Hepatocyte (in vitro differentiated cells): ENCODE results near the gene IFI30. TPM values are rescaled to one million over a fixed set of nuclear protein-coding genes. Genes with fewer than 3 reads are reported as not detected.
A peak's percentile ranks its signal among the peaks of the same experiment; 100 is the strongest.

Experiments used
- DNase-seq: peaks from one replicate; pipeline ENCODE4 v3.0.0-alpha.2; 2016; ENCODE audit warnings: low spot score
- H2AFZ ChIP-seq: fragments of 200-600 bp; sonication (generic); 2 replicates; pipeline ENCODE4 v1.6.0; 2016; ENCODE audit warnings: antibody characterized with exemption, mild to moderate bottlenecking
- H3K27ac ChIP-seq: fragments of 200-600 bp; sonication (generic); 2 replicates; pipeline ENCODE4 v1.5.1; 2016; ENCODE audit warnings: mild to moderate bottlenecking
- H3K27me3 ChIP-seq: fragments of 200-600 bp; sonication (generic); 2 replicates; pipeline ENCODE4 v1.6.1; 2016
- H3K36me3 ChIP-seq: fragments of 200-600 bp; sonication (generic); replicated peaks from 2 replicates; pipeline ENCODE4 v1.5.1; 2016; ENCODE audit warnings: low read depth; ENCODE audit not compliant: insufficient read depth
- H3K4me1 ChIP-seq: fragments of 200-600 bp; sonication (generic); 2 replicates; pipeline ENCODE4 v1.5.1; 2016; ENCODE audit warnings: mild to moderate bottlenecking, moderate library complexity; ENCODE audit not compliant: insufficient read depth
- H3K4me2 ChIP-seq: fragments of 200-600 bp; sonication (generic); 2 replicates; pipeline ENCODE4 v1.6.0; 2016
- H3K4me3 ChIP-seq: fragments of 200-600 bp; sonication (generic); 2 replicates; pipeline ENCODE4 v1.5.1; 2016; ENCODE audit warnings: mild to moderate bottlenecking
- H3K79me2 ChIP-seq: fragments of 200-600 bp; sonication (generic); 2 replicates; pipeline ENCODE4 v1.6.0; 2017; ENCODE audit warnings: mild to moderate bottlenecking
- H3K9me2 ChIP-seq: fragments of 200-600 bp; sonication (generic); replicated peaks from 2 replicates; pipeline ENCODE4 v1.6.0; 2017; ENCODE audit warnings: mild to moderate bottlenecking; ENCODE audit not compliant: insufficient read depth
- H3K9me3 ChIP-seq: fragments of 200-600 bp; sonication (generic); 2 replicates; pipeline ENCODE4 v1.5.1; 2016; ENCODE audit warnings: low read depth, mild to moderate bottlenecking
- H4K20me1 ChIP-seq: fragments of 200-600 bp; sonication (generic); 2 replicates; pipeline ENCODE4 v1.6.0; 2016; ENCODE audit warnings: mild to moderate bottlenecking; ENCODE audit not compliant: insufficient read depth, poor library complexity, severe bottlenecking
- CTCF ChIP-seq: fragments of 200-600 bp; sonication (generic); IDR thresholded peaks from 2 replicates; pipeline ENCODE4 v1.5.1; 2016; ENCODE audit warnings: antibody characterized with exemption, mild to moderate bottlenecking; ENCODE audit not compliant: poor library complexity
- EZH2 ChIP-seq: fragments of 200-600 bp; sonication (generic); IDR thresholded peaks from 2 replicates; pipeline ENCODE4 v1.6.1; 2016; ENCODE audit warnings: antibody characterized with exemption, mild to moderate bottlenecking, borderline replicate concordance
- EZH2phosphoT487 ChIP-seq: fragments of 200-600 bp; sonication (generic); IDR thresholded peaks from one replicate; pipeline ENCODE4 v1.6.1; 2018; ENCODE audit warnings: antibody characterized with exemption, mild to moderate bottlenecking, low read depth, moderate library complexity; ENCODE audit not compliant: unreplicated experiment, severe bottlenecking
- whole genome bisulfite sequencing: methylation state at CpG from one replicate; pipeline ENCODE4 v1.1.6; 2016; ENCODE audit warnings: low lambda C conversion rate; ENCODE audit errors: missing lambda C conversion rate; 5-methylcytosine and 5-hydroxymethylcytosine counted together
- polyA plus RNA-seq: library from polyadenylated mRNA; unstranded; fragments of >200 nt; fragmentation: Nextera tagmentation; extraction: Ambion mirVana; gene quantifications from 2 replicates; pipeline ENCODE4 v1.2.1, GENCODE V29; 2016
- total RNA-seq: library from RNA; depleted of rRNA; stranded (reverse); fragments of >200 nt; gene quantifications from 2 replicates; pipeline ENCODE4 v1.2.3, GENCODE V29; 2014

Gene IFI30
- total and polyA plus RNA-seq, 2 experiments from 2014 or later = 95.7 to 170 TPM

GRCh38 chr19:18168673-18169381, 4.8 kb upstream of the IFI30 start:
- Histone ChIP-seq H2AFZ (no peak overlapping the region), H3K4me2 (no peak overlapping the region), H3K4me1 (no peaks in the 10 kb centered on the region), H3K9me3 (no peaks in the 10 kb centered on the region), H4K20me1 (no peaks in the 10 kb centered on the region), H3K9me2 (no peaks in the 10 kb centered on the region), H3K27ac (no peak overlapping the region), H3K27me3 (no peaks in the 10 kb centered on the region), H3K4me3 (no peak overlapping the region), H3K36me3 (no peaks in the 10 kb centered on the region), H3K79me2 (no peaks in the 10 kb centered on the region)
- 97% methylated on average over 57 of the region's 66 CpGs for WGBS
- DNase-seq = peak; percentile 6
- no peak for TF ChIP-seq EZH2phosphoT487
- TF ChIP-seq EZH2 = no peak
- TF ChIP-seq CTCF = no peak

GRCh38 chr19:18170714-18171255, 2.8 kb upstream of the IFI30 start:
- Histone ChIP-seq H3K9me2 (no peaks in the 10 kb centered on the region), H3K4me3 (no peak overlapping the region), H3K27ac (no peak overlapping the region), H4K20me1 (no peaks in the 10 kb centered on the region), H2AFZ (no peak overlapping the region), H3K79me2 (no peaks in the 10 kb centered on the region), H3K4me2 (no peak overlapping the region), H3K27me3 (no peaks in the 10 kb centered on the region), H3K9me3 (no peaks in the 10 kb centered on the region), H3K36me3 (no peaks in the 10 kb centered on the region), H3K4me1 (peaks cover 6% of the 10 kb centered on the region)
- no peak for DNase-seq
- TF ChIP-seq CTCF (no peak), EZH2 (no peak)
- 83% methylated on average over 12 of the region's 16 CpGs for WGBS

- DNase-seq = no peak
- no peaks in the 10 kb centered on the region for H3K36me3 ChIP-seq
- no peaks in the 10 kb centered on the region for H3K9me3 ChIP-seq
- H4K20me1 ChIP-seq = no peaks in the 10 kb centered on the region
- TF ChIP-seq EZH2 (no peak), EZH2phosphoT487 (no peak), CTCF (no peak)
- H3K4me2 ChIP-seq = no peak overlapping the region
- H3K4me1 ChIP-seq = peaks cover 6% of the 10 kb centered on the region
- H3K4me3 ChIP-seq = no peak overlapping the region
- H3K9me2 ChIP-seq = no peaks in the 10 kb centered on the region
- no peaks in the 10 kb centered on the region for H3K27me3 ChIP-seq
- 92% methylated on average over 8 of the region's 8 CpGs for WGBS
- no peak overlapping the region for H3K27ac ChIP-seq
- no peak overlapping the region for H2AFZ ChIP-seq
- no peaks in the 10 kb centered on the region for H3K79me2 ChIP-seq
Observed at GRCh38 chr19:18171605-18172327, 1.8 kb upstream of the IFI30 start.
